PC-9 (cell line): ENCODE data around the gene NCMAP. TPM values are rescaled to one million over a fixed set of nuclear protein-coding genes. Genes with fewer than 3 reads are reported as not detected.

Experiments
- BruUV-seq: library from RNA; stranded (reverse); fragments of 400-500 nt; replicated peaks from 2 replicates; lab custom pipeline; 2021; lab: Mats Ljungman, UMichigan
- CTCF ChIA-PET: fragments of 300-600 bp; sonication (Branson Sonifier 250); formaldehyde crosslinking; loops from one replicate; lab custom pipeline; 2022; ENCODE audit warnings: antibody characterized with exemption; lab: Charles Lee
- POLR2A ChIA-PET: fragments of 300-600 bp; sonication (Branson Sonifier 250); formaldehyde crosslinking; loops from one replicate; lab custom pipeline; 2022; ENCODE audit warnings: antibody characterized with exemption; ENCODE audit not compliant: unreplicated experiment; lab: Charles Lee
- DNase-seq, 2 experiments: peaks; one replicate each; pipeline versions ENCODE4 v3.0.0 to v3.0.0-alpha.2; 2015 to 2022; ENCODE audit warnings: mixed read lengths in 1 of 2
- H2AFZ ChIP-seq: fragments of 200-600 bp; sonication (generic); 2 replicates; pipeline ENCODE4 v1.8.1; 2017; ENCODE audit warnings: antibody characterized with exemption
- H3F3A ChIP-seq: fragments of 200-600 bp; sonication (generic); 2 replicates; pipeline ENCODE4 v1.8.1; 2017; ENCODE audit warnings: antibody characterized with exemption, mild to moderate bottlenecking, low read depth; ENCODE audit not compliant: insufficient read depth
- H3K27ac ChIP-seq: fragments of 200-600 bp; sonication (generic); 2 replicates; pipeline ENCODE4 v1.6.1; 2016; ENCODE audit warnings: mixed run types
- H3K27me3 ChIP-seq: fragments of 200-600 bp; sonication (generic); 2 replicates; pipeline ENCODE4 v1.6.1; 2016; ENCODE audit warnings: low read depth, mixed run types; ENCODE audit not compliant: insufficient read depth
- H3K36me3 ChIP-seq: fragments of 200-600 bp; sonication (generic); 2 replicates; pipeline ENCODE4 v1.6.1; 2016; ENCODE audit warnings: low read depth, mixed run types
- H3K4me1 ChIP-seq: fragments of 200-600 bp; sonication (generic); replicated peaks from 2 replicates; pipeline ENCODE4 v1.6.1; 2016; ENCODE audit warnings: mixed run types; ENCODE audit not compliant: insufficient read depth
- H3K4me2 ChIP-seq: fragments of 200-600 bp; sonication (generic); 2 replicates; pipeline ENCODE4 v1.6.1; 2017; ENCODE audit warnings: mixed run types
- H3K4me3 ChIP-seq: fragments of 200-600 bp; sonication (generic); 2 replicates; pipeline ENCODE4 v1.6.1; 2016; ENCODE audit warnings: mixed run types
- H3K79me2 ChIP-seq: fragments of 200-600 bp; sonication (generic); 2 replicates; pipeline ENCODE4 v1.6.1; 2017; ENCODE audit warnings: low read depth, mixed run types
- H3K9me2 ChIP-seq: fragments of 200-600 bp; sonication (generic); 2 replicates; pipeline ENCODE4 v1.8.1; 2017; ENCODE audit warnings: mild to moderate bottlenecking; ENCODE audit not compliant: insufficient read depth
- H3K9me3 ChIP-seq: fragments of 200-600 bp; sonication (generic); 2 replicates; pipeline ENCODE4 v1.8.1; 2016; ENCODE audit warnings: low read depth; ENCODE audit not compliant: insufficient read depth
- H4K20me1 ChIP-seq: fragments of 200-600 bp; sonication (generic); 2 replicates; pipeline ENCODE4 v1.8.1; 2017; ENCODE audit not compliant: insufficient read depth
- CTCF ChIP-seq: fragments of 200-600 bp; sonication (generic); conservative IDR thresholded peaks from 2 replicates; pipeline ENCODE4 v1.6.1; 2017; ENCODE audit warnings: mixed run types, antibody characterized with exemption, mild to moderate bottlenecking, moderate library complexity
- EZH2 ChIP-seq: fragments of 200-600 bp; sonication (generic); IDR thresholded peaks from 2 replicates; pipeline ENCODE4 v1.8.0; 2017; ENCODE audit warnings: antibody characterized with exemption, low read depth
- intact Hi-C: fragments of 100-400 bp; cut with micrococcal nuclease; formaldehyde crosslinking; loops from one replicate; pipeline ENCODE4 v1.10.0; 2022; ENCODE audit not compliant: unreplicated experiment
- total RNA-seq: library from RNA; stranded (reverse); gene quantifications from 2 replicates; pipeline ENCODE4 v1.2.3, GENCODE V29; 2021

NCMAP gene
- total RNA-seq, 1 experiment from 2014 or later, result 0.20 TPM

GRCh38 chr1:24619376-24619775, 63.5 kb downstream of the NCMAP start:
- no peaks in the 10 kb centered on the region for H3K27me3 ChIP-seq
- ChIA-PET POLR2A (interaction anchor here (0.6 kb wide), 1 partner anchor 118 kb away, joined by 5 read pairs; no protein-coding TSS in a partner anchor), CTCF (interaction anchor here (0.7 kb wide), 1 partner anchor 147 kb away, joined by 4 read pairs; no protein-coding TSS in a partner anchor)
- H3K27ac ChIP-seq, result no peak overlapping the region
- H3K4me3 ChIP-seq, result no peak overlapping the region
- no peaks in the 10 kb centered on the region for H4K20me1 ChIP-seq
- DNase-seq, result no peak
- no peak overlapping the region for H2AFZ ChIP-seq
- no peaks in the 10 kb centered on the region for H3K4me1 ChIP-seq
- H3K9me2 ChIP-seq, result no peaks in the 10 kb centered on the region
- TF ChIP-seq EZH2, result no peak
- TF ChIP-seq CTCF, result no peak
- intact Hi-C loops, result no loop called here
- no peaks in the 10 kb centered on the region for H3K36me3 ChIP-seq
- no TSS peak for BruUV-seq
- no peaks in the 10 kb centered on the region for H3K9me3 ChIP-seq
- H3K79me2 ChIP-seq, result no peaks in the 10 kb centered on the region
- H3F3A ChIP-seq, result no peaks in the 10 kb centered on the region
- H3K4me2 ChIP-seq, result no peak overlapping the region

- no peak overlapping the region for H2AFZ ChIP-seq
- H3K27ac ChIP-seq, result no peak overlapping the region
- H3K9me2 ChIP-seq, result no peaks in the 10 kb centered on the region
- TF ChIP-seq CTCF (no peak), EZH2 (no peak)
- no peaks in the 10 kb centered on the region for H4K20me1 ChIP-seq
- H3K27me3 ChIP-seq, result no peaks in the 10 kb centered on the region
- H3K4me3 ChIP-seq, result no peak overlapping the region
- no peak for DNase-seq
- ChIA-PET POLR2A (interaction anchor here (0.6 kb wide), 1 partner anchor 205 kb away, joined by 5 read pairs; no protein-coding TSS in a partner anchor), CTCF (interaction anchor here (0.6 kb wide), 1 partner anchor 63 kb away, joined by 3 read pairs; no protein-coding TSS in a partner anchor)
- H3K36me3 ChIP-seq, result no peaks in the 10 kb centered on the region
- H3K79me2 ChIP-seq, result no peaks in the 10 kb centered on the region
- no TSS peak for BruUV-seq
- no peaks in the 10 kb centered on the region for H3F3A ChIP-seq
- no peak overlapping the region for H3K4me2 ChIP-seq
- intact Hi-C loops, result no loop called here
- no peaks in the 10 kb centered on the region for H3K9me3 ChIP-seq
- H3K4me1 ChIP-seq, result no peaks in the 10 kb centered on the region
Measured at GRCh38 chr1:24620678-24621077, 64.8 kb downstream of the NCMAP start.

DNA sequence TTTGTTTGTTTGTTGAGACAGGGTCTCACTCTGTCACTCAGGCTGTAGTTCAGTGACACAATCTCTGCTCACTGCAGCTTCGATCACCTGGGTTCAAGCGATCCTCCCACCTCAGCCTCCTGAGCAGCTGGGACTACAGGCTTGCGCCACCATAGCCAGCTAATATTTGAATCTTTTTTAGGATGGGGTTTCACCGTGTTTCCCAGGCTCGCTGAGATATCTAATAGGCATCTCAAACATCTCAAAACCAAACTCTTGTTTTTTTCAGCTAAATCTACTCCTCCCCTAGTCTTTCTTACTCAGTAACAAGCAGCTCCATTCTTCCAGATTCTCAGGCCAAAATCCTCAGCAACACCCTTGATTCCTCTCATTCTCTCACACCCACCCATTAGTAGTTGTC, 65.2 kb downstream of the NCMAP start:
- Histone ChIP-seq H3K27ac (no peak overlapping the region), H3K4me2 (no peak overlapping the region), H4K20me1 (no peaks in the 10 kb centered on the region), H2AFZ (no peak overlapping the region), H3F3A (no peaks in the 10 kb centered on the region), H3K4me3 (no peak overlapping the region), H3K4me1 (no peaks in the 10 kb centered on the region), H3K9me2 (no peaks in the 10 kb centered on the region), H3K9me3 (no peaks in the 10 kb centered on the region), H3K36me3 (no peaks in the 10 kb centered on the region), H3K27me3 (no peaks in the 10 kb centered on the region), H3K79me2 (no peaks in the 10 kb centered on the region)
- BruUV-seq, result no TSS peak
- ChIA-PET CTCF (interaction anchor here (0.6 kb wide), 1 partner anchor 62 kb away, joined by 3 read pairs; no protein-coding TSS in a partner anchor), POLR2A (interaction anchor here (0.6 kb wide), 1 partner anchor 206 kb away, joined by 5 read pairs; no protein-coding TSS in a partner anchor)
- intact Hi-C loops, result no loop called here
- no peak for DNase-seq
- TF ChIP-seq CTCF (no peak), EZH2 (no peak)
